OCI-LY7 (cell line): ENCODE data around the gene ADCYAP1.
"Not testable (repeated sequence)": the region's sequence is repeated elsewhere in the genome, so short reads cannot be mapped to it uniquely, and the experiment has no call there.

Source experiments
- EZH2phosphoT487 ChIP-seq: fragments of 200-600 bp; sonication (generic); IDR thresholded peaks from 2 replicates; pipeline ENCODE4 v1.6.1; 2018; ENCODE audit warnings: low read depth, borderline replicate concordance, mild to moderate bottlenecking, mixed run types, antibody characterized with exemption, low read length, moderate library complexity, mixed read lengths
- TF ChIP-seq, protein P1 (sequence below): fragments of 200-600 bp; sonication (generic); conservative IDR thresholded peaks from 2 replicates; pipeline ENCODE4 v1.5.1; 2014; ENCODE audit warnings: mild to moderate bottlenecking, antibody characterized with exemption, low read length, moderate library complexity, mixed read lengths

DNA sequence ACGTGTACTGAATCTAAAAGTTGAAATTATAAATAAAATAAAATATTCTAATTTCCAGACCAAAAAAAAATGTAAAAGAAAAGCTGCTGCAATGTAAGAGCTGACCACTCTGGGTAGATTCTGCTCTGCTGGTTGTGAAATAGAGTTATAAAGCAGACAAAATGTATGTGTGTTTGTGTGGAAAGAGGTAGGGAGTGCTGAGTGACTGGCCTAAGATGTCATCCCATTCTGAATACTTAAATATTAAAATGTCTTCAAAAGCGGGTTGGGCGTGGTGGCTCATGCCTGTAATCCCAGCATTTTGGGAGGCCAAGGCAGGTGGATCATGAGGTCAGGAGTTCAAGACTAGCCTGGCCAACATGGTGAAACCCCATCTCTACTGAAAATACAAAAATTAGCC is 31.2 kb upstream of the ADCYAP1 start:
- TF ChIP-seq, protein P1, sequence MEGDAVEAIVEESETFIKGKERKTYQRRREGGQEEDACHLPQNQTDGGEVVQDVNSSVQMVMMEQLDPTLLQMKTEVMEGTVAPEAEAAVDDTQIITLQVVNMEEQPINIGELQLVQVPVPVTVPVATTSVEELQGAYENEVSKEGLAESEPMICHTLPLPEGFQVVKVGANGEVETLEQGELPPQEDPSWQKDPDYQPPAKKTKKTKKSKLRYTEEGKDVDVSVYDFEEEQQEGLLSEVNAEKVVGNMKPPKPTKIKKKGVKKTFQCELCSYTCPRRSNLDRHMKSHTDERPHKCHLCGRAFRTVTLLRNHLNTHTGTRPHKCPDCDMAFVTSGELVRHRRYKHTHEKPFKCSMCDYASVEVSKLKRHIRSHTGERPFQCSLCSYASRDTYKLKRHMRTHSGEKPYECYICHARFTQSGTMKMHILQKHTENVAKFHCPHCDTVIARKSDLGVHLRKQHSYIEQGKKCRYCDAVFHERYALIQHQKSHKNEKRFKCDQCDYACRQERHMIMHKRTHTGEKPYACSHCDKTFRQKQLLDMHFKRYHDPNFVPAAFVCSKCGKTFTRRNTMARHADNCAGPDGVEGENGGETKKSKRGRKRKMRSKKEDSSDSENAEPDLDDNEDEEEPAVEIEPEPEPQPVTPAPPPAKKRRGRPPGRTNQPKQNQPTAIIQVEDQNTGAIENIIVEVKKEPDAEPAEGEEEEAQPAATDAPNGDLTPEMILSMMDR = not testable (repeated sequence)
- not testable (repeated sequence) for TF ChIP-seq EZH2phosphoT487
